ENCODE data around the gene KAT2A.

GRCh38 chr17:42136654-42137051 lies 15.5 kb upstream of the KAT2A start:
- TF ChIP-seq POLR2A (IDR thresholded peaks at IDR 0.05) (no peak), CTCF (IDR thresholded peaks at IDR 0.05) (no peak)

Measured in adrenal gland (tissue), 5 donors.